Activated CD4-positive, alpha-beta memory T cell treated with anti-CD3 and anti-CD28 coated beads for 36 hours (primary cell): ENCODE results near the gene RGS4. TPM values are rescaled to one million over a fixed set of nuclear protein-coding genes. Genes with fewer than 3 reads are reported as not detected.
"Not testable (repeated sequence)": the region's sequence is repeated elsewhere in the genome, so short reads cannot be mapped to it uniquely, and the experiment has no call there.

Experiments
- CTCF ChIA-PET: fragments of 350-600 bp; sonication (Branson Sonifier 250); formaldehyde crosslinking; loops from one replicate; lab custom pipeline; 2021; ENCODE audit warnings: antibody characterized with exemption, inconsistent platforms; lab: Charles Lee
- POLR2A ChIA-PET: fragments of 350-600 bp; sonication (Branson Sonifier 250); formaldehyde crosslinking; loops from one replicate; lab custom pipeline; 2021; ENCODE audit warnings: antibody characterized with exemption; lab: Charles Lee
- DNase-seq: peaks from one replicate; pipeline ENCODE4 v3.0.0-alpha.2; 2020
- H3K27ac Mint-ChIP-seq: one replicate; pipeline ENCODE4 v1.8.0; 2021; ENCODE audit warnings: mixed read lengths
- H3K27me3 Mint-ChIP-seq: one replicate; pipeline ENCODE4 v1.8.0; 2021; ENCODE audit warnings: mixed read lengths
- H3K36me3 Mint-ChIP-seq: one replicate; pipeline ENCODE4 v1.8.0; 2021; ENCODE audit warnings: mixed read lengths
- H3K4me1 Mint-ChIP-seq: one replicate; pipeline ENCODE4 v1.8.0; 2021; ENCODE audit warnings: low read depth, mixed read lengths
- H3K4me3 Mint-ChIP-seq: one replicate; pipeline ENCODE4 v1.8.0; 2021; ENCODE audit warnings: mild to moderate bottlenecking, mixed read lengths
- H3K9me3 Mint-ChIP-seq: one replicate; pipeline ENCODE4 v1.8.0; 2021; ENCODE audit warnings: mixed read lengths
- intact Hi-C: fragments of 100-400 bp; cut with micrococcal nuclease; formaldehyde crosslinking; loops from one replicate; pipeline ENCODE4 v1.15.1; 2023
- total RNA-seq, 2 experiments: library from RNA; stranded (reverse); gene quantifications; one replicate each; pipeline ENCODE4 v1.2.3, GENCODE V29; 2021

The RGS4 gene
- total RNA-seq, 2 experiments from 2014 or later, result not detected

- no peaks in the 10 kb centered on the region for H3K4me1 Mint-ChIP-seq
- H3K4me3 Mint-ChIP-seq, result no peak overlapping the region
- ChIA-PET POLR2A (no interaction called here), CTCF (no interaction called here)
- no peak overlapping the region for H3K27ac Mint-ChIP-seq
- H3K36me3 Mint-ChIP-seq, result no peaks in the 10 kb centered on the region
- intact Hi-C loops, result no loop called here
- no peaks in the 10 kb centered on the region for H3K27me3 Mint-ChIP-seq
- no peaks in the 10 kb centered on the region for H3K9me3 Mint-ChIP-seq
- no peak for DNase-seq
These were observed 16.7 kb downstream of the RGS4 start for GRCh38 chr1:163085904-163086268.

- H3K4me3 Mint-ChIP-seq, H3K36me3 Mint-ChIP-seq, H3K9me3 Mint-ChIP-seq, H3K27ac Mint-ChIP-seq, POLR2A ChIA-PET, H3K4me1 Mint-ChIP-seq, CTCF ChIA-PET, DNase-seq, H3K27me3 Mint-ChIP-seq, intact Hi-C loops: not testable (repeated sequence)
These were observed 20.0 kb downstream of the RGS4 start for GRCh38 chr1:163089117-163089516.

- Mint-ChIP-seq H3K36me3 (no peaks in the 10 kb centered on the region), H3K4me1 (no peaks in the 10 kb centered on the region), H3K27me3 (peaks cover 4% of the 10 kb centered on the region), H3K4me3 (no peak overlapping the region), H3K27ac (no peak overlapping the region), H3K9me3 (no peaks in the 10 kb centered on the region)
- POLR2A ChIA-PET, result no interaction called here
- no peak for DNase-seq
- intact Hi-C loops, result no loop called here
- CTCF ChIA-PET, result no interaction called here
These were observed 21.3 kb downstream of the RGS4 start for GRCh38 chr1:163090321-163090945.

GRCh38 chr1:163093169-163093568 is 24.0 kb downstream of the RGS4 start:
- H3K9me3 Mint-ChIP-seq, result no peaks in the 10 kb centered on the region
- ChIA-PET CTCF (no interaction called here), POLR2A (no interaction called here)
- peaks cover 7% of the 10 kb centered on the region for H3K27me3 Mint-ChIP-seq
- intact Hi-C loops, result no loop called here
- H3K27ac Mint-ChIP-seq, result no peak overlapping the region
- H3K4me1 Mint-ChIP-seq, result no peaks in the 10 kb centered on the region
- no peak overlapping the region for H3K4me3 Mint-ChIP-seq
- DNase-seq, result no peak
- H3K36me3 Mint-ChIP-seq, result no peaks in the 10 kb centered on the region

DNA sequence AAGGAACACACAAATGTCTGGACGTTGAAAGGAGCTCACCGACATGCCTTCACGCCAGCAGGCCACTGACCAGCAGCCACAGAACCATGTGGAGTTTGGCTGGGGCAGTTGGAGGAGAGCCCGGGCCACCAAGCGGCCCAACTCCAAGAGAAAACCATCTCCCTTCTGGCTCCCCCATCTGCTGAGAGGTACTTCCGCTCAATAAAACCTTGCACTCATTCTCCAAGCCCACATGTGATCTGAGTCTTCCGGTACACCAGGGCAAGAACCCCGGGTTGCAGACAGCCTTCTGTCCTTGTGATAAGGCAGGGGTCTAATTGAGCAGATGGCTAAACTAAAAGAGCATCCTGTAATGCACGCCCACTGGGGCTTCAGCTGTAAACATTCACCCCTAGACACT is 24.4 kb downstream of the RGS4 start:
- Mint-ChIP-seq H3K27ac (no peak overlapping the region), H3K4me1 (no peaks in the 10 kb centered on the region), H3K9me3 (no peaks in the 10 kb centered on the region), H3K36me3 (no peaks in the 10 kb centered on the region), H3K27me3 (peaks cover 7% of the 10 kb centered on the region), H3K4me3 (no peak overlapping the region)
- ChIA-PET POLR2A (no interaction called here), CTCF (no interaction called here)
- no peak for DNase-seq
- intact Hi-C loops, result no loop called here

GRCh38 chr1:163094182-163094581 is 25.0 kb downstream of the RGS4 start:
- DNase-seq, result no peak
- no peak overlapping the region for H3K4me3 Mint-ChIP-seq
- no peaks in the 10 kb centered on the region for H3K9me3 Mint-ChIP-seq
- no peak overlapping the region for H3K27ac Mint-ChIP-seq
- intact Hi-C loops, result no loop called here
- no peaks in the 10 kb centered on the region for H3K4me1 Mint-ChIP-seq
- CTCF ChIA-PET, result no interaction called here
- H3K27me3 Mint-ChIP-seq, result peaks cover 7% of the 10 kb centered on the region
- POLR2A ChIA-PET, result no interaction called here
- H3K36me3 Mint-ChIP-seq, result no peaks in the 10 kb centered on the region

DNA sequence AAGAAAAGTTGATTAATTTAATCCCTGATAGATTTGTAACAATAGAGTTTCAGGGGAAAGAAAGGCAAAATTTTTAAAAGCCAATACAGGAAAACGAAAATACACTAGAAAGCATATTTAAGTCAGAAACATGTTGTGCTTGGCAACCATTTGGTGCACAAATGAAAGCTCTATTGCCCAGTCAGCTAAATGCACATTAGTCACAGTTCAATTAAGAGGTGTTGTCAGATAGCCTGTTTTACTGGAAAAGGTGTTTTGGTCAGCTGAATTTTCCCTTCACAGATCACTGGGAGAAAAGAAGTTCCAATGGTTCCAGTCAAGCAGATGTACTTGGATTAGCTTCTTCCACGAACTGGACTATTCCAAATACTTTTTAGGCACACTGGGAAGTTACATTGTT is 25.4 kb downstream of the RGS4 start:
- POLR2A ChIA-PET, result no interaction called here
- H3K27ac Mint-ChIP-seq, result no peak overlapping the region
- H3K9me3 Mint-ChIP-seq, result no peaks in the 10 kb centered on the region
- H3K4me1 Mint-ChIP-seq, result no peaks in the 10 kb centered on the region
- H3K36me3 Mint-ChIP-seq, result no peaks in the 10 kb centered on the region
- CTCF ChIA-PET, result no interaction called here
- intact Hi-C loops, result no loop called here
- no peak for DNase-seq
- H3K4me3 Mint-ChIP-seq, result no peak overlapping the region
- peaks cover 7% of the 10 kb centered on the region for H3K27me3 Mint-ChIP-seq

DNA sequence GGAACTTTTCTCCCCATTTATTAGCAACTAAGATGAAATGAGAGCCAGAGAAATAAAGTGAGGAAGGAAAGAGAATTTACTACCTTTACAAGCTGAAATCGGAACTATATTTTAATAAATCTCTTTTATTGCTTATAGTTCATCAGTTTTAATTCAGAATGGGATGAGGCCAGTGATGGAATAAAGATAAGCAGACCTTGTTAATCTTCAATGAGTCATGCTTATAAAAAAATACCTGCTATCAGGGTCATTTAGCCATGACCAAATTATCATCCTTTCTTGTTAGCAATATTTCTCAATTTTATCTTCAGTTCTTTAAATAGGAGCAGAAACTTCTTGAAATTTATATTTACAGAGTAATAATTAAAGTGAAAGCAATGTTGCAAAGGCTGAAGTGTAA is 26.1 kb downstream of the RGS4 start:
- no peak overlapping the region for H3K4me3 Mint-ChIP-seq
- POLR2A ChIA-PET, result no interaction called here
- no peaks in the 10 kb centered on the region for H3K9me3 Mint-ChIP-seq
- no peaks in the 10 kb centered on the region for H3K4me1 Mint-ChIP-seq
- DNase-seq, result no peak
- CTCF ChIA-PET, result interaction anchor here (0.6 kb wide), 1 partner anchor 714 kb away, joined by 3 read pairs; the partner anchor contains the start of gene C1orf226
- no peaks in the 10 kb centered on the region for H3K36me3 Mint-ChIP-seq
- H3K27ac Mint-ChIP-seq, result no peak overlapping the region
- intact Hi-C loops, result no loop called here
- H3K27me3 Mint-ChIP-seq, result peaks cover 7% of the 10 kb centered on the region

DNA sequence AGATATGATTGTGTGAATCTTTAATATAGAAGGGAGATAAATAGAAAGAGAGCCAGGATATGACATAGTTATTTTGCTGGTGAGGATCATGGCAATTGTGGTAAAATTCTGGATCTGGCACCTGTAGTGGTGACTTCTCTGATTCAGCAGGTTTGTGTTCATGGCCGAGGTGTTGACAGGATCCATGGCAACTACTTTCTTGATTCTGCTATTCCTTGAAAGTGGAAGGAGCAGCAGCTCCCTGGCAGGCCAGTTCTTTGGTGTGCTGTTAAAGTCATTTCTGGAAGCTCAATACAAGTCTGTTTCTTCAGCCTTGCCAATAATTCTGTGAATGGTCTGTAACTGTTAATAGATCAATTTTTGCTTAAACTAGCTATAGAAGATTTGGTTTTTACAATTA is 33.4 kb downstream of the RGS4 start:
- no peaks in the 10 kb centered on the region for H3K9me3 Mint-ChIP-seq
- H3K36me3 Mint-ChIP-seq, result no peaks in the 10 kb centered on the region
- no peak overlapping the region for H3K27ac Mint-ChIP-seq
- intact Hi-C loops, result no loop called here
- ChIA-PET POLR2A (no interaction called here), CTCF (no interaction called here)
- DNase-seq, result no peak
- no peak overlapping the region for H3K4me3 Mint-ChIP-seq
- H3K27me3 Mint-ChIP-seq, result peaks cover 11% of the 10 kb centered on the region
- no peaks in the 10 kb centered on the region for H3K4me1 Mint-ChIP-seq

- Mint-ChIP-seq H3K27me3 (peaks cover 14% of the 10 kb centered on the region), H3K4me3 (no peak overlapping the region), H3K9me3 (no peaks in the 10 kb centered on the region), H3K36me3 (no peaks in the 10 kb centered on the region), H3K4me1 (no peaks in the 10 kb centered on the region), H3K27ac (no peak overlapping the region)
- DNase-seq, result no peak
- ChIA-PET CTCF (no interaction called here), POLR2A (no interaction called here)
- intact Hi-C loops, result no loop called here
These were observed 35.4 kb downstream of the RGS4 start for GRCh38 chr1:163104385-163105099.

DNA sequence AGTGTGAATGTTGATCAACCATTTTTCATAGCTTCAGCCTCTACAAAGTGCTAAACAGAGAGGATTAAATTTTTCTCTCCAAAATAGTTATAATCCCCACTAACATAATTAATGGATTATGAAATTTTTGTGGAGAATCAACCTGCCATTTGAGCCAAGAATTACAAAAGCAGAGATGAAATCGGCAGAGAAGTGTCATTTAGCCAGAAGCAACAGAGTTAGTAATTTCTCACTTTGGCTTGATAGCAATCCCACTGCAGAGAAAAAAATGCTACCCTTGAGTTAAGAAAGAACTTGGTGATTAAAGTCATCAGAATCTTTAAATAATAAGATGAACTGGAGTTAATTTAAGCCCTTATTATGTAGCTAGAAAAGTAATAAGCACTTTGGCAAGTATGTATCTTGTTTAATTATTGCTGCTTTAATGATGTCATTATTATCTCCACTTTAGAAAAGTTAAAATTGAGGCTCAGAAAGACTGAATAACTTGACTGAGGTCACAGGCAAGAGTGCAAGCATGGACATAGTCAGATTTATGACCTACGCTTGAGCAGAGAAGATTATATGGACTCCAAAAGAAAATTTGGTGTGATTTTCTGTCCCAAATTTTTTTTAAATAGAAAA is 37.3 kb downstream of the RGS4 start:
- Mint-ChIP-seq H3K4me1 (no peaks in the 10 kb centered on the region), H3K9me3 (no peaks in the 10 kb centered on the region), H3K27me3 (peaks cover 13% of the 10 kb centered on the region), H3K36me3 (no peaks in the 10 kb centered on the region), H3K27ac (no peak overlapping the region), H3K4me3 (no peak overlapping the region)
- intact Hi-C loops, result no loop called here
- POLR2A ChIA-PET, result no interaction called here
- DNase-seq, result no peak
- CTCF ChIA-PET, result interaction anchor here (0.7 kb wide), 1 partner anchor 102 kb away, joined by 7 read pairs; no protein-coding TSS in a partner anchor

- CTCF ChIA-PET, result no interaction called here
- H3K4me3 Mint-ChIP-seq, result no peak overlapping the region
These were observed 38.5 kb downstream of the RGS4 start for GRCh38 chr1:163107655-163108054.

More at GRCh38 chr1:163107655-163108054, 38.5 kb downstream of the RGS4 start:
- H3K27me3 Mint-ChIP-seq, result peaks cover 9% of the 10 kb centered on the region
- H3K36me3 Mint-ChIP-seq, result no peaks in the 10 kb centered on the region
- intact Hi-C loops, result no loop called here
- no peak for DNase-seq
- H3K9me3 Mint-ChIP-seq, result no peaks in the 10 kb centered on the region
- POLR2A ChIA-PET, result no interaction called here
- no peak overlapping the region for H3K27ac Mint-ChIP-seq
- no peaks in the 10 kb centered on the region for H3K4me1 Mint-ChIP-seq
